C4-2B (cell line): Measurements from ENCODE around the gene RBM6.

Experiments used
- CTCF ChIP-seq: fragments of 450-650 bp; conservative IDR thresholded peaks from 2 replicates; pipeline ENCODE4 v1.5.1; 2017; ENCODE audit warnings: mild to moderate bottlenecking
- ZFX ChIP-seq: fragments of 450-650 bp; IDR thresholded peaks from 2 replicates; pipeline ENCODE4 v1.6.1; 2017

- TF ChIP-seq CTCF (no peak), ZFX (no peak)
Measured at GRCh38 chr3:50100386-50100785, 160.4 kb downstream of the RBM6 start.
